Nephron (organoid): ENCODE results near the gene TST.
A peak's percentile ranks its signal among the peaks of the same experiment; 100 is the strongest.

ENCODE experiments used
- H3K27ac Mint-ChIP-seq, 3 experiments: 2 replicates each; pipeline ENCODE4 v1.8.0; 2020; ENCODE audit warnings: mixed read lengths in 3 of 3, mild to moderate bottlenecking in 2 of 3, moderate library complexity in 1 of 3
- H3K27me3 Mint-ChIP-seq: 2 replicates; pipeline ENCODE4 v1.8.0; 2021; ENCODE audit warnings: low read depth, mild to moderate bottlenecking, moderate library complexity, mixed read lengths
- H3K36me3 Mint-ChIP-seq: 2 replicates; pipeline ENCODE4 v1.8.0; 2020; ENCODE audit warnings: low read depth, mixed read lengths
- H3K4me1 Mint-ChIP-seq: 2 replicates; pipeline ENCODE4 v1.8.0; 2020; ENCODE audit warnings: mixed read lengths
- H3K4me3 Mint-ChIP-seq, 3 experiments: 2 replicates each; pipeline ENCODE4 v1.8.0; 2020; ENCODE audit warnings: mild to moderate bottlenecking in 3 of 3, mixed read lengths in 3 of 3, moderate library complexity in 2 of 3
- H3K9me3 Mint-ChIP-seq: 2 replicates; pipeline ENCODE4 v1.8.0; 2020; ENCODE audit warnings: mixed read lengths
- CTCF ChIP-seq, 3 experiments: fragments of 200-600 bp; sonication (generic); IDR thresholded peaks; one replicate each; pipeline ENCODE4 v1.5.0; 2021; ENCODE audit warnings: antibody characterized with exemption in 3 of 3; ENCODE audit not compliant: unreplicated experiment in 3 of 3

TST gene

DNA sequence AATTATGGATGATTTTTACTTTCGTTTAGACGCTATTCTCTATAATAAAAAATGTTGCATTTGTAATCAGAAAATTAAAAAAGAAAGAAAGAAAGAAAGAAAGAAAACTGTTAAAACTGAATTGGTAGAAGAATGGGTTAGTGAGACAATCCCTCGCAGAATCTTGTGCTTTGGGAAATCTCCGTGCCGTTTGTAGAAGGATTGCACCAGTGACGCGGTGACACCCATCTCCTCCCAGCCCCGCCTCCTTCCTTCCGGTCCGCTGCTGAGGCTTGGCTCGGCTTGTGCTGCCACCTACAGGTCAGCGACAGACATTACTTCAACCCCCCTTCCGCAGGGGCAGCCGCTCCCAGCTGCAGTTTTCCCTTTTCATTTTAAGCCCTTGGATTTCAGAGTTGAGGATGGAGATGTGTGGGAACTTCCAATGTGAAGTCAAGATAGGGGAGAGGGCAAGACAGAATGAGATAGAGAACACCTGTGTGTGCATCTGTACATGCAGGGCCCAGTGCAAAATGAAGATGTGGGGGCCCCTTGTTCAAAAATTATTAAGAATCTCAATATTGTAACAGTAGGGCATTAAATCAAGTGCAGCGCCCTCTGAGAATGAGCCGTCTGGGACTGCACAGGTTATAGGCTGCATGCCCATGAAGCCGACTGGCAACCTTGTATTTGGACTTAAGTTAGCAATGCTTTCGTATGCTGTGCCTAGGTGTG lies 41.1 kb downstream of the TST start:
- Mint-ChIP-seq H3K9me3 (no peaks in the 10 kb centered on the region), H3K27me3 (peaks cover 28% of the 10 kb centered on the region), H3K4me1 (peaks cover 5% of the 10 kb centered on the region), H3K27ac (peak overlapping the region in 1 of 3 experiments; percentile 1), H3K36me3 (no peaks in the 10 kb centered on the region), H3K4me3 (peak overlapping the region; percentile 71 to 87 (median 81))
- TF ChIP-seq CTCF (IDR thresholded peaks at IDR 0.05; ENCODE audit: unreplicated experiment in 3 of 3) = peak; percentile 96 to 98 (median 97)

- H3K4me1 Mint-ChIP-seq = peaks cover 5% of the 10 kb centered on the region
- no peaks in the 10 kb centered on the region for H3K36me3 Mint-ChIP-seq
- H3K4me3 Mint-ChIP-seq = peak overlapping the region; percentile 71 to 87 (median 81)
- peak in 2 of 3 experiments; percentile 9 to 10 for TF ChIP-seq CTCF (IDR thresholded peaks at IDR 0.05; ENCODE audit: unreplicated experiment in 3 of 3)
- no peaks in the 10 kb centered on the region for H3K9me3 Mint-ChIP-seq
- peaks cover 28% of the 10 kb centered on the region for H3K27me3 Mint-ChIP-seq
- peak overlapping the region in 2 of 3 experiments; percentile 26 to 77 for H3K27ac Mint-ChIP-seq
Observed at GRCh38 chr22:36977401-36977861, 41.8 kb downstream of the TST start.

DNA sequence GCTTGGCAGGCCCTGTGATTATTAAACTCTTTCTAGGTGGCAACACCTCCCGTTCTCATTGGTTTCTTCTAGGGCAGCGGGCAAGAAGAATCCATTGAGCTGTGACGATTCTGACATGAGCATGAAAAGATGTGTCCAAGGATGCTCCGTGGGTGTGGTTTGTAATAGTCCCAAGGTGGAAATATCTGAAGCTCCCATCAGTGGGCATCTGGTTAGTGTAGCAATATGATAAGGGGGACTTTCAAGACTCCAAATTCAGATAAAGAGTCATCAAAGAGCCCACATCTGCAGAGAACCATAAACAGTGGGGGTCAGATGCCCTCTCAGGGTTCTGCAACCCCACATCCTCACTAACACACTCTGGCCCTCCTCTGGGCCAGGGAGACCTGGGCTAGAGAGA lies 42.6 kb downstream of the TST start:
- H3K9me3 Mint-ChIP-seq = no peaks in the 10 kb centered on the region
- H3K36me3 Mint-ChIP-seq = no peaks in the 10 kb centered on the region
- H3K4me1 Mint-ChIP-seq = peaks cover 5% of the 10 kb centered on the region
- peak overlapping the region; percentile 57 to 87 (median 81) for H3K4me3 Mint-ChIP-seq
- H3K27me3 Mint-ChIP-seq = peaks cover 23% of the 10 kb centered on the region
- TF ChIP-seq CTCF (IDR thresholded peaks at IDR 0.05; ENCODE audit: unreplicated experiment in 3 of 3) = no peak
- H3K27ac Mint-ChIP-seq = no peak overlapping the region

DNA sequence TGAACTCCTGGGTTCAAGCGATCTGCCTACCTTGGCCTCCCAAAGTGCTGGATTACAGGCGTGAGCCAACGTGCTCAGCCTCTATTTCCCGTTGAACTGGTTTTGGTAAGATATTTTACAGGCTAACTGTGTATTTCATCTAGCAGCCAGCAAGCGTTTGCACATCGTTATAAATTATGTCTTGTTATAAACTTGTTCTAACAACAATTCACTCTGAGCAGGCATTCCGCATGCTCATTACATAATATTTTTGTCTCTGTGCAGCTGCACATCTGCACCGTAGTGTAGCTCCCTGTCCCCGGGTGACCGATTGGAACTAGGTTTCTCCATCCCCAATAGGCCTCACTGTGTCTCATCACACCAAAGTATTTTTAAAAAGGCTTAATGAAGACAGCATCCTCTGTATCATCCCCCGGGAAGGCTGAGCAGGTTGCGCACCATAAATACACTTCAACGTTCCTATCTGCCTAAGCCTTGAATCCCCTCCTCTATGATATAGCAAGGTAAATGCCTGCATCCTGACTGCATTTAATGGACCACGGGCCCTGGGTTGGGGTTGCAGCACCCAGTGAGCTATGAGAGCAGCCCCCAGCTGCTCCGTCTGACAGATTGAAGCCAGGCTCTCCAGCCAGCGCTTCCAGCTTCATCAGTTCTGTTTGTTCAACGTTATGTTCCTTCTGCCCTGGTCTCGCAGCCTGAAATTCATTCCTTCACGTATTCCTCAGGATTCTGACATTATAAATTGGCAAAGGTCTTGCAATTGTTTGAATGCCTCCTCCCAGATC lies 47.7 kb downstream of the TST start:
- no peak overlapping the region for H3K27ac Mint-ChIP-seq
- no peaks in the 10 kb centered on the region for H3K4me1 Mint-ChIP-seq
- H3K4me3 Mint-ChIP-seq = no peak overlapping the region
- TF ChIP-seq CTCF (IDR thresholded peaks at IDR 0.05; ENCODE audit: unreplicated experiment in 3 of 3) = no peak
- no peaks in the 10 kb centered on the region for H3K36me3 Mint-ChIP-seq
- no peaks in the 10 kb centered on the region for H3K9me3 Mint-ChIP-seq
- H3K27me3 Mint-ChIP-seq = peaks cover 13% of the 10 kb centered on the region

GRCh38 chr22:36968249-36968964 lies 50.8 kb downstream of the TST start:
- no peaks in the 10 kb centered on the region for H3K9me3 Mint-ChIP-seq
- no peaks in the 10 kb centered on the region for H3K4me1 Mint-ChIP-seq
- TF ChIP-seq CTCF (IDR thresholded peaks at IDR 0.05; ENCODE audit: unreplicated experiment in 3 of 3) = no peak

More at GRCh38 chr22:36968249-36968964, 50.8 kb downstream of the TST start:
- no peaks in the 10 kb centered on the region for H3K36me3 Mint-ChIP-seq
- H3K27me3 Mint-ChIP-seq = peaks cover 8% of the 10 kb centered on the region
- H3K4me3 Mint-ChIP-seq = no peak overlapping the region
- no peak overlapping the region for H3K27ac Mint-ChIP-seq
